Neural crest cell (in vitro differentiated cells): ENCODE data around the gene SIRPB2. TPM values are rescaled to one million over a fixed set of nuclear protein-coding genes. Genes with fewer than 3 reads are reported as not detected.

Experiments
- DNase-seq: peaks from one replicate; pipeline ENCODE4 v3.0.0; 2021; ENCODE audit warnings: low read depth, mixed read lengths, low spot score
- H3K27ac Mint-ChIP-seq: one replicate; pipeline ENCODE4 v1.8.0; 2021; ENCODE audit warnings: mild to moderate bottlenecking, mixed read lengths; ENCODE audit not compliant: unreplicated experiment
- H3K27me3 Mint-ChIP-seq: 2 replicates; pipeline ENCODE4 v1.8.0; 2021; ENCODE audit warnings: low read depth, mild to moderate bottlenecking, mixed read lengths
- H3K36me3 Mint-ChIP-seq: 2 replicates; pipeline ENCODE4 v1.8.0; 2021; ENCODE audit warnings: low read depth, mild to moderate bottlenecking, mixed read lengths
- H3K4me1 Mint-ChIP-seq: 2 replicates; pipeline ENCODE4 v1.8.0; 2021; ENCODE audit warnings: mixed read lengths
- H3K4me3 Mint-ChIP-seq: one replicate; pipeline ENCODE4 v1.8.0; 2021; ENCODE audit warnings: mild to moderate bottlenecking, mixed read lengths
- H3K9me3 Mint-ChIP-seq: 2 replicates; pipeline ENCODE4 v1.8.0; 2021; ENCODE audit warnings: mixed read lengths
- total RNA-seq: library from RNA; stranded (reverse); gene quantifications from 2 replicates; pipeline ENCODE4 v1.2.1, GENCODE V29; 2021
- TF ChIP-seq, protein P1 (sequence below): fragments of 200-600 bp; sonication (generic); conservative IDR thresholded peaks from 2 replicates; pipeline ENCODE4 v1.5.0; 2021; ENCODE audit warnings: antibody characterized with exemption, mild to moderate bottlenecking

Gene SIRPB2
- total RNA-seq, 1 donor from 2014 or later: not detected

DNA sequence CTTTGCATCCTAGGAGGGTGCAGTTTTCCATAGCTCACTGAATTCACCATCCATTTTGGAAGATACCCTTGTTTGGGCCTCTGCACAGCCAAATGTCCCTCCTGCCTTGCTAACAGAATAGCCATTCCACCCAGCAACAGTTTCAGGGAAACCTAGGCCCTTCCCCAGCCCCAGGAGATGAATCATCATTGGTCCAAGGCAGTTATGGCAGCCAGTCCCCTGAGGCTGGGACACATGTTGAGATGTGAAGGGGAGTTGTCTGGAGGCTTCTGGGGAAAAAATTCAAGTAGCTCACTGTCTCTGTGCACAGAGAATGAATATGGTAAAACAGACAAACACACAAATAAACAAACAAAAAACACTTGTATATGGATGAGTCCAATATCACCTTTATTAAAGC, 17.4 kb upstream of the SIRPB2 start:
- TF ChIP-seq, protein P1, sequence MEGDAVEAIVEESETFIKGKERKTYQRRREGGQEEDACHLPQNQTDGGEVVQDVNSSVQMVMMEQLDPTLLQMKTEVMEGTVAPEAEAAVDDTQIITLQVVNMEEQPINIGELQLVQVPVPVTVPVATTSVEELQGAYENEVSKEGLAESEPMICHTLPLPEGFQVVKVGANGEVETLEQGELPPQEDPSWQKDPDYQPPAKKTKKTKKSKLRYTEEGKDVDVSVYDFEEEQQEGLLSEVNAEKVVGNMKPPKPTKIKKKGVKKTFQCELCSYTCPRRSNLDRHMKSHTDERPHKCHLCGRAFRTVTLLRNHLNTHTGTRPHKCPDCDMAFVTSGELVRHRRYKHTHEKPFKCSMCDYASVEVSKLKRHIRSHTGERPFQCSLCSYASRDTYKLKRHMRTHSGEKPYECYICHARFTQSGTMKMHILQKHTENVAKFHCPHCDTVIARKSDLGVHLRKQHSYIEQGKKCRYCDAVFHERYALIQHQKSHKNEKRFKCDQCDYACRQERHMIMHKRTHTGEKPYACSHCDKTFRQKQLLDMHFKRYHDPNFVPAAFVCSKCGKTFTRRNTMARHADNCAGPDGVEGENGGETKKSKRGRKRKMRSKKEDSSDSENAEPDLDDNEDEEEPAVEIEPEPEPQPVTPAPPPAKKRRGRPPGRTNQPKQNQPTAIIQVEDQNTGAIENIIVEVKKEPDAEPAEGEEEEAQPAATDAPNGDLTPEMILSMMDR: no peak
- Mint-ChIP-seq H3K27me3 (peaks cover 68% of the 10 kb centered on the region), H3K4me3 (no peak overlapping the region), H3K36me3 (no peaks in the 10 kb centered on the region), H3K4me1 (peaks cover under 1% of the 10 kb centered on the region), H3K9me3 (no peaks in the 10 kb centered on the region), H3K27ac (no peak overlapping the region)
- no peak for DNase-seq

DNA sequence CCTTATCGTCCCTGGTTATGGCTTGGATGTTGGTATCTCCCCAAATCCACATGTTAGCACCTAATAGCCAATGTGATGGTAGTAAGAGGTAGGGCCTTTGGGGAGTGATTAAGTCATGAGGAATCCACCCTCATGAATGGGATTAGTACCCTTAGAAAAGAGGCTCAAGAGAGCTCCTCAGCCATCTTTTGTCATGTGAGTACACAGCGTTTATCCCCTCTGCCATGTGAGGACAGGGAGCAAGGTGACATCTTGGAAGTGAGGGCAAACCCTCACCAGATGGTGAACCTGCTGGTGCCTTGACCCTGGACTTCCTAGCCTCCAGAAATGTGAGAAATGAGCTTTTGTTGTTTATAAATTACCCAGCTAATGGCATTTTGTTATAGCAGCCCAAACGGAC, 16.1 kb upstream of the SIRPB2 start:
- H3K27me3 Mint-ChIP-seq: peaks cover 66% of the 10 kb centered on the region
- TF ChIP-seq, protein P1: no peak
- H3K9me3 Mint-ChIP-seq: peaks cover 2% of the 10 kb centered on the region
- H3K27ac Mint-ChIP-seq: no peak overlapping the region
- no peaks in the 10 kb centered on the region for H3K36me3 Mint-ChIP-seq
- peaks cover 3% of the 10 kb centered on the region for H3K4me1 Mint-ChIP-seq
- DNase-seq: no peak
- H3K4me3 Mint-ChIP-seq: no peak overlapping the region

- H3K4me3 Mint-ChIP-seq: no peak overlapping the region
- TF ChIP-seq, protein P1: no peak
- peaks cover 59% of the 10 kb centered on the region for H3K27me3 Mint-ChIP-seq
- H3K27ac Mint-ChIP-seq: no peak overlapping the region
- peaks cover 3% of the 10 kb centered on the region for H3K4me1 Mint-ChIP-seq
- H3K9me3 Mint-ChIP-seq: peaks cover 3% of the 10 kb centered on the region
- no peak for DNase-seq
- no peaks in the 10 kb centered on the region for H3K36me3 Mint-ChIP-seq
Observed at GRCh38 chr20:1505871-1506270, 14.7 kb upstream of the SIRPB2 start.

- no peak overlapping the region for H3K4me3 Mint-ChIP-seq
Observed at GRCh38 chr20:1505361-1505760, 14.1 kb upstream of the SIRPB2 start.

DNA sequence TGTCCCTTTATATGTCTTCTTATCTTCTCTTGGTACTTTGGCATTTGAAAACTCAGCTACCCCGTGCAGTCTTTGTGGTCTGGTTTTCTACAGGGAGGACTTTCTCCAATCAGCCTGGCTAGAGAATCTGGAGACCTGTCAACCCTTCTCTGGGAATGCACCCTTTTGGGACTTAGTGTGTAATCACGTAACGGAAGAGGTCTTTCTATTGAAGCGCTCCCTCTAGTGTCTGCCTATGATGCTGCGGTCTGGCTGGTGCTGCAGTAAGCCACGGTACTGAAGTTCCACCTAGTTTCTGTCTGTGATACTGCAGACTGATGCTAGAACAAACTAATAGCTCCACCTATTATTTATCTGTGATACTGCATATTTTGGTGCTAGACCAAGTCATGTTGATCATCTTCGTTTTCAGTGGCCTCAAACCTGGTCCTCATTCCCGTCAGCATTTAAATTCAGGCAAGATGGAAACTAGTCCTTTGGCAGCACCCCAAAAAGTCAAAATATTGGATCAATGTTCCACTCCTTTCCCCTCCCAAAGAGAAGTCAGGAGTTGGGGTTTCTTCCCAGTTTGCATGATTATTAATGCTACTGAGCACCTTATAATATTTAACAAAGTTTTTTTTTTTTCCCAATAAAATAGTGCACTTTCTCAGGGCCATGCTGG, 12.5 kb upstream of the SIRPB2 start:
- TF ChIP-seq, protein P1: peak; percentile 88
- no peak overlapping the region for H3K27ac Mint-ChIP-seq
- peaks cover 3% of the 10 kb centered on the region for H3K9me3 Mint-ChIP-seq
- DNase-seq: peak; percentile 65
- no peak overlapping the region for H3K4me3 Mint-ChIP-seq
- H3K36me3 Mint-ChIP-seq: no peaks in the 10 kb centered on the region
- H3K27me3 Mint-ChIP-seq: peaks cover 56% of the 10 kb centered on the region
- peaks cover 3% of the 10 kb centered on the region for H3K4me1 Mint-ChIP-seq

More at GRCh38 chr20:1505361-1505760, 14.1 kb upstream of the SIRPB2 start:
- Mint-ChIP-seq H3K27ac (no peak overlapping the region), H3K27me3 (peaks cover 59% of the 10 kb centered on the region), H3K4me1 (peaks cover 3% of the 10 kb centered on the region), H3K9me3 (peaks cover 3% of the 10 kb centered on the region), H3K36me3 (no peaks in the 10 kb centered on the region)
- TF ChIP-seq, protein P1: no peak
- DNase-seq: no peak
